HEK293 (cell line): ENCODE data around the gene RAD54L.
A peak's percentile ranks its signal among the peaks of the same experiment; 100 is the strongest.

ENCODE experiments used
- CTCF ChIA-PET: fragments of 350-600 bp; formaldehyde crosslinking; extraction: SDS; loops from one replicate; lab custom pipeline; 2021; ENCODE audit warnings: antibody characterized with exemption; lab: Yijun Ruan, JAX
- POLR2A ChIA-PET: fragments of 300-600 bp; formaldehyde crosslinking; extraction: SDS; loops from one replicate; lab custom pipeline; 2020; ENCODE audit warnings: antibody characterized with exemption, inconsistent platforms; lab: Yijun Ruan, JAX
- H3K27ac ChIP-seq: fragments of 200-500 bp; sonication (Bioruptor generic); 2 replicates; pipeline ENCODE4 v1.5.1; 2014; ENCODE audit warnings: low read depth, low read length, control low read depth, inconsistent platforms; ENCODE audit errors: extremely low read depth
- H3K36me3 ChIP-seq, 2 experiments: fragments of 200-500 bp in 1 of 2; sonication (Bioruptor generic) in 1 of 2; 1 replicate in 1 of 2; 2 replicates in 1 of 2; pipeline ENCODE4 v1.5.1; 2014 to 2017; ENCODE audit warnings: inconsistent platforms in 2 of 2, low read length in 2 of 2; ENCODE audit not compliant: control insufficient read depth in 2 of 2, insufficient read depth in 1 of 2
- H3K4me1 ChIP-seq: fragments of 200-500 bp; sonication (Bioruptor generic); 2 replicates; pipeline ENCODE4 v1.5.1; 2014; ENCODE audit warnings: mild to moderate bottlenecking, low read length, inconsistent platforms; ENCODE audit not compliant: control insufficient read depth, insufficient read depth
- H3K4me3 ChIP-seq: 2 replicates; pipeline ENCODE4 v1.5.1; 2011; ENCODE audit warnings: low read depth, mild to moderate bottlenecking, control low read depth, low read length, moderate library complexity
- H3K9me3 ChIP-seq: fragments of 200-500 bp; sonication (Bioruptor generic); 2 replicates; pipeline ENCODE4 v1.5.1; 2014; ENCODE audit warnings: low read depth, low read length, inconsistent platforms; ENCODE audit not compliant: control insufficient read depth, insufficient read depth
- GLIS1 ChIP-seq: fragments of 450-650 bp; formaldehyde crosslinking; IDR thresholded peaks from 2 replicates; pipeline ENCODE4 v1.5.1; 2016; ENCODE audit warnings: missing biosample characterization, missing genetic modification characterization
- PATZ1 ChIP-seq: fragments of 450-650 bp; formaldehyde crosslinking; IDR thresholded peaks from 2 replicates; pipeline ENCODE4 v1.5.1; 2016; ENCODE audit warnings: missing biosample characterization, missing genetic modification characterization
- REPIN1 ChIP-seq: fragments of 450-650 bp; formaldehyde crosslinking; IDR thresholded peaks from 2 replicates; pipeline ENCODE4 v1.5.1; 2017; ENCODE audit warnings: missing biosample characterization, missing genetic modification characterization, low read depth
- TCF7L2 ChIP-seq: IDR thresholded peaks from 2 replicates; pipeline ENCODE4 v1.6.1; 2011; ENCODE audit warnings: low read depth, mild to moderate bottlenecking, inconsistent platforms, low read length, moderate library complexity, borderline replicate concordance
- YY2 ChIP-seq: fragments of 450-650 bp; formaldehyde crosslinking; IDR thresholded peaks from 2 replicates; pipeline ENCODE4 v1.5.1; 2016; ENCODE audit warnings: missing biosample characterization, missing genetic modification characterization
- ZBTB10 ChIP-seq: fragments of 450-650 bp; formaldehyde crosslinking; IDR thresholded peaks from 2 replicates; pipeline ENCODE4 v1.5.1; 2016; ENCODE audit warnings: missing biosample characterization, missing genetic modification characterization
- ZBTB20 ChIP-seq: fragments of 450-650 bp; formaldehyde crosslinking; IDR thresholded peaks from 2 replicates; pipeline ENCODE4 v1.5.1; 2016; ENCODE audit warnings: missing biosample characterization, missing genetic modification characterization
- ZBTB48 ChIP-seq: fragments of 450-650 bp; formaldehyde crosslinking; IDR thresholded peaks from 2 replicates; pipeline ENCODE4 v1.5.1; 2016; ENCODE audit warnings: missing biosample characterization, missing genetic modification characterization
- ZBTB7A ChIP-seq: fragments of 450-650 bp; formaldehyde crosslinking; IDR thresholded peaks from 2 replicates; pipeline ENCODE4 v1.5.1; 2016; ENCODE audit warnings: low read depth, missing biosample characterization, missing genetic modification characterization
- ZBTB8A ChIP-seq: fragments of 450-650 bp; formaldehyde crosslinking; IDR thresholded peaks from 2 replicates; pipeline ENCODE4 v1.5.1; 2016; ENCODE audit warnings: missing biosample characterization, missing genetic modification characterization
- ZFP69B ChIP-seq: fragments of 450-650 bp; formaldehyde crosslinking; IDR thresholded peaks from 2 replicates; pipeline ENCODE4 v1.5.1; 2016; ENCODE audit warnings: missing biosample characterization, missing genetic modification characterization
- ZNF132 ChIP-seq: fragments of 450-650 bp; formaldehyde crosslinking; IDR thresholded peaks from 2 replicates; pipeline ENCODE4 v1.5.1; 2017; ENCODE audit warnings: missing biosample characterization, missing genetic modification characterization, borderline replicate concordance
- ZNF214 ChIP-seq: fragments of 450-650 bp; formaldehyde crosslinking; IDR thresholded peaks from 2 replicates; pipeline ENCODE4 v1.5.1; 2017; ENCODE audit warnings: missing biosample characterization, mild to moderate bottlenecking, missing genetic modification characterization, borderline replicate concordance
- ZNF350 ChIP-seq: fragments of 450-650 bp; formaldehyde crosslinking; IDR thresholded peaks from 2 replicates; pipeline ENCODE4 v1.5.0; 2017; ENCODE audit warnings: missing biosample characterization, mild to moderate bottlenecking, missing genetic modification characterization
- ZNF394 ChIP-seq: fragments of 450-650 bp; formaldehyde crosslinking; IDR thresholded peaks from 2 replicates; pipeline ENCODE4 v1.5.1; 2016; ENCODE audit warnings: missing biosample characterization, missing genetic modification characterization, mild to moderate bottlenecking, moderate library complexity, borderline replicate concordance
- ZNF398 ChIP-seq: fragments of 450-650 bp; formaldehyde crosslinking; IDR thresholded peaks from 2 replicates; pipeline ENCODE4 v1.5.1; 2017; ENCODE audit warnings: missing biosample characterization, missing genetic modification characterization
- ZNF473 ChIP-seq: fragments of 450-650 bp; formaldehyde crosslinking; IDR thresholded peaks from 2 replicates; pipeline ENCODE4 v1.5.1; 2017; ENCODE audit warnings: missing biosample characterization, missing genetic modification characterization
- ZNF664 ChIP-seq: fragments of 450-650 bp; formaldehyde crosslinking; IDR thresholded peaks from 2 replicates; pipeline ENCODE4 v1.5.1; 2016; ENCODE audit warnings: missing biosample characterization, missing genetic modification characterization
- ZNF837 ChIP-seq: fragments of 450-650 bp; formaldehyde crosslinking; IDR thresholded peaks from 2 replicates; pipeline ENCODE4 v1.5.1; 2016; ENCODE audit warnings: missing biosample characterization, missing genetic modification characterization
- ZSCAN23 ChIP-seq: fragments of 450-650 bp; formaldehyde crosslinking; IDR thresholded peaks from 2 replicates; pipeline ENCODE4 v1.5.1; 2016; ENCODE audit warnings: missing biosample characterization, missing genetic modification characterization
- ZXDB ChIP-seq: fragments of 450-650 bp; formaldehyde crosslinking; IDR thresholded peaks from 2 replicates; pipeline ENCODE4 v1.5.1; 2016; ENCODE audit warnings: missing biosample characterization, missing genetic modification characterization
- TF ChIP-seq, protein P1 (sequence below): fragments of 450-650 bp; formaldehyde crosslinking; conservative IDR thresholded peaks from 2 replicates; pipeline ENCODE4 v1.5.1; 2016; ENCODE audit warnings: low read depth, missing biosample characterization, missing genetic modification characterization
- TF ChIP-seq, protein P2 (sequence below): fragments of 450-650 bp; formaldehyde crosslinking; IDR thresholded peaks from 2 replicates; pipeline ENCODE4 v1.5.1; 2016; ENCODE audit warnings: missing biosample characterization, missing genetic modification characterization
- TF ChIP-seq, protein P3 (sequence below): fragments of 450-650 bp; formaldehyde crosslinking; IDR thresholded peaks from 2 replicates; pipeline ENCODE4 v1.5.1; 2016; ENCODE audit warnings: missing biosample characterization, missing genetic modification characterization

RAD54L gene

DNA sequence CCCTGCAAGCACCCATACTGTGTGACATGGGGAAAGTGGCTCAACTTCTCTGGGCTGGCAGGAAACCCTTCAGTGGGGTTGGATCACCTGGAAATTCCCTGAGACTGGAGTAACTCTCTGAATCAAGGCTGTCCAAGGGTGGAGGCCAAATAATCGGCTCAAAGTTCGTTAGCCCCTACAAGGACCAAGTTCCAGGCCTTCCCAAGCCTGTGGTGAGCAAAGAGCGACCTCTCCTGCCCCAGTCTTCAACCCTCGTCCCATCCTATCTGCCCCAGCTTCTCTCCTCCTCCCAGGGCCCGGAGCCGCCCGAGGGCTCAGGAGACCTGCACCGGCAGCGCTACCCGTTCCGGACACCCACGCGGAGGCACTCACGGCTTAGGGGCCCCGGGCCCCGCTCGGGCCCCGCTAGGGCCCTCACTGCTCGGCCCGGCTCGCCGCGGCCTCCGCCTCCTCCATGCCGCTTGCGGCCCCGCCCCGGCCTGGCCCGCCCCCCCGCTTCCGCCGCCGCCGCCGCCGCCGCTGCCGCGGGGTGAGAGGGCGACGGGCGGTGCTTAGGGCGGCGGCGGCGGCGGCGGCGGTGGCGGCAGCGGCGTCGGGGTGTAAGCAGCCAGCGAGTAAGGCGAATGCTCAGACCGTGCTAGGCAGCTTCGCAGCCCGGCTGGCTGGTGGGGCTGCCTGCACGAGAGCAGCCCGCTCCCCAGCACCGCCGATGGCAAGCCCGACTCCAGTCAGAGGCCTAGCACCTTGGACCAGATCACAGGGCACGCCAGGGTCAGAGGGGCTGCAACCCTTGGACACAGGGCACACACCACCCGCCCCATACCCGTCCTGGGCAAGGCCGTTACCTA is 49.4 kb upstream of the RAD54L start, which contains the start of gene POMGNT1:
TSS of gene POMGNT1 (minus strand) at position 471 of the 848 bp plus-strand sequence. CDS start 613 bp downstream, outside the sequence.
- H3K4me3 ChIP-seq, result peak within 1 kb of the TSS; percentile 75
- POLR2A ChIA-PET, result interaction anchor here (0.5 to 2.5 kb wide), 7 partner anchors 9 to 307 kb away, joined by 3 to 9 read pairs (median 6); partner anchors contain the start of genes PIK3R3 and RAD54L
- peaks cover 0 to 38% of the 10 kb centered on the region in 2 experiments; a peak in 1 of 3 replicates for H3K36me3 ChIP-seq
- H3K27ac ChIP-seq, result peak within 1 kb of the TSS; percentile 81
- CTCF ChIA-PET, result interaction anchor here (0.6 to 3.1 kb wide), 3 partner anchors 25 to 1484 kb away, joined by 3 to 21 read pairs (median 3); no protein-coding TSS in a partner anchor
- H3K9me3 ChIP-seq, result no peaks in the 10 kb centered on the region
- no peaks in the 10 kb centered on the region for H3K4me1 ChIP-seq
- TF ChIP-seq ZNF132 (tag by site-specific recombination), result no peak
- TF ChIP-seq, protein P1, sequence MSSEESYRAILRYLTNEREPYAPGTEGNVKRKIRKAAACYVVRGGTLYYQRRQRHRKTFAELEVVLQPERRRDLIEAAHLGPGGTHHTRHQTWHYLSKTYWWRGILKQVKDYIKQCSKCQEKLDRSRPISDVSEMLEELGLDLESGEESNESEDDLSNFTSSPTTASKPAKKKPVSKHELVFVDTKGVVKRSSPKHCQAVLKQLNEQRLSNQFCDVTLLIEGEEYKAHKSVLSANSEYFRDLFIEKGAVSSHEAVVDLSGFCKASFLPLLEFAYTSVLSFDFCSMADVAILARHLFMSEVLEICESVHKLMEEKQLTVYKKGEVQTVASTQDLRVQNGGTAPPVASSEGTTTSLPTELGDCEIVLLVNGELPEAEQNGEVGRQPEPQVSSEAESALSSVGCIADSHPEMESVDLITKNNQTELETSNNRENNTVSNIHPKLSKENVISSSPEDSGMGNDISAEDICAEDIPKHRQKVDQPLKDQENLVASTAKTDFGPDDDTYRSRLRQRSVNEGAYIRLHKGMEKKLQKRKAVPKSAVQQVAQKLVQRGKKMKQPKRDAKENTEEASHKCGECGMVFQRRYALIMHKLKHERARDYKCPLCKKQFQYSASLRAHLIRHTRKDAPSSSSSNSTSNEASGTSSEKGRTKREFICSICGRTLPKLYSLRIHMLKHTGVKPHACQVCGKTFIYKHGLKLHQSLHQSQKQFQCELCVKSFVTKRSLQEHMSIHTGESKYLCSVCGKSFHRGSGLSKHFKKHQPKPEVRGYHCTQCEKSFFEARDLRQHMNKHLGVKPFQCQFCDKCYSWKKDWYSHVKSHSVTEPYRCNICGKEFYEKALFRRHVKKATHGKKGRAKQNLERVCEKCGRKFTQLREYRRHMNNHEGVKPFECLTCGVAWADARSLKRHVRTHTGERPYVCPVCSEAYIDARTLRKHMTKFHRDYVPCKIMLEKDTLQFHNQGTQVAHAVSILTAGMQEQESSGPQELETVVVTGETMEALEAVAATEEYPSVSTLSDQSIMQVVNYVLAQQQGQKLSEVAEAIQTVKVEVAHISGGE (tag by site-specific recombination), result 0 out of 2 replicates have a peak, but pooled peaks have one; percentile 28
- peak; percentile 39; the same call in 1 of the 2 replicates for TF ChIP-seq ZXDB (tag by site-specific recombination)
- no peak for TF ChIP-seq GLIS1 (tag by site-specific recombination)
- TF ChIP-seq ZBTB7A (tag by site-specific recombination), result no peak
- no peak for TF ChIP-seq ZFP69B
- 0 out of 2 replicates have a peak, but pooled peaks have one; percentile 48 for TF ChIP-seq ZNF837 (tag by site-specific recombination)
- peak; percentile 85; the same call in 1 of the 2 replicates for TF ChIP-seq ZBTB20 (tag by site-specific recombination)
- no peak for TF ChIP-seq ZSCAN23 (tag by site-specific recombination)
- no peak for TF ChIP-seq ZNF350 (tag by site-specific recombination)
- no peak; the same call in 1 of the 2 replicates for TF ChIP-seq ZNF394 (tag by site-specific recombination)
- TF ChIP-seq ZBTB48 (tag by site-specific recombination), result peak; percentile 61; the same call in 1 of the 2 replicates
- no peak for TF ChIP-seq ZBTB10 (tag by site-specific recombination)
- no peak for TF ChIP-seq ZNF214
- TF ChIP-seq, protein P2, sequence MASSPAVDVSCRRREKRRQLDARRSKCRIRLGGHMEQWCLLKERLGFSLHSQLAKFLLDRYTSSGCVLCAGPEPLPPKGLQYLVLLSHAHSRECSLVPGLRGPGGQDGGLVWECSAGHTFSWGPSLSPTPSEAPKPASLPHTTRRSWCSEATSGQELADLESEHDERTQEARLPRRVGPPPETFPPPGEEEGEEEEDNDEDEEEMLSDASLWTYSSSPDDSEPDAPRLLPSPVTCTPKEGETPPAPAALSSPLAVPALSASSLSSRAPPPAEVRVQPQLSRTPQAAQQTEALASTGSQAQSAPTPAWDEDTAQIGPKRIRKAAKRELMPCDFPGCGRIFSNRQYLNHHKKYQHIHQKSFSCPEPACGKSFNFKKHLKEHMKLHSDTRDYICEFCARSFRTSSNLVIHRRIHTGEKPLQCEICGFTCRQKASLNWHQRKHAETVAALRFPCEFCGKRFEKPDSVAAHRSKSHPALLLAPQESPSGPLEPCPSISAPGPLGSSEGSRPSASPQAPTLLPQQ (tag by site-specific recombination), result peak; percentile 50; the same call in 1 of the 2 replicates
- TF ChIP-seq ZNF398, result 0 out of 2 replicates have a peak, but pooled peaks have one; percentile 3
- TF ChIP-seq TCF7L2, result no peak
- no peak for TF ChIP-seq ZNF664 (tag by site-specific recombination)
- peak; percentile 24; the same call in 1 of the 2 replicates for TF ChIP-seq PATZ1
- TF ChIP-seq, protein P3, sequence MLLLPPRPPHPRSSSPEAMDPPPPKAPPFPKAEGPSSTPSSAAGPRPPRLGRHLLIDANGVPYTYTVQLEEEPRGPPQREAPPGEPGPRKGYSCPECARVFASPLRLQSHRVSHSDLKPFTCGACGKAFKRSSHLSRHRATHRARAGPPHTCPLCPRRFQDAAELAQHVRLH (tag by site-specific recombination), result peak; percentile 77
- TF ChIP-seq REPIN1, result 0 out of 2 replicates have a peak, but pooled peaks have one; percentile 18
- TF ChIP-seq YY2 (tag by site-specific recombination), result no peak
- TF ChIP-seq ZBTB8A (tag by site-specific recombination), result peak; percentile 62; the same call in 1 of the 2 replicates
- TF ChIP-seq ZNF473, result no peak
